Anterior cingulate cortex (tissue), 58 donors: Measurements from ENCODE around the gene CPNE1.

Experiments
- DNase-seq, 58 donors: peaks; one replicate each; lab custom pipeline; 2025; lab: John Stamatoyannopoulos, UW

CPNE1 gene

DNA sequence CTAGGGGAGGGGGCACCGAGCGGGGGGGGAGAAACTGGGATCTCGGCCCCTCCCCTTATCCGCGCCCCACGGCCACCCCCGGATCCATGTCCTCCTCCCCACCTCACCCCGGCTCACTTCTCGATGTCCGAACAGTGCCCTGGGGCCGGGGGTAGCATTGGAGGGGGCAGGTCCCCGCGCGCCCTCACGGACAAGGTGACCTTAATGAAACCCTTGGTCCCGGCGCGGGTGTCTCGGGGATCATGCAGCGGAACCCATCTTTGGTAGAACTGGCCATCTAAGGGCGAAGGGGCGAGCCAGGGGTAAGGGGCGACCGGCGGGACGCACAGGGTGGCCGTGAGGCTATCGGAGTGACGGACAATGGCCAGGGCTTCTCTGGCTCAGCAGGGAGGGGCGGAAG lies 62.7 kb downstream of the CPNE1 start:
- DNase-seq: no peak

DNA sequence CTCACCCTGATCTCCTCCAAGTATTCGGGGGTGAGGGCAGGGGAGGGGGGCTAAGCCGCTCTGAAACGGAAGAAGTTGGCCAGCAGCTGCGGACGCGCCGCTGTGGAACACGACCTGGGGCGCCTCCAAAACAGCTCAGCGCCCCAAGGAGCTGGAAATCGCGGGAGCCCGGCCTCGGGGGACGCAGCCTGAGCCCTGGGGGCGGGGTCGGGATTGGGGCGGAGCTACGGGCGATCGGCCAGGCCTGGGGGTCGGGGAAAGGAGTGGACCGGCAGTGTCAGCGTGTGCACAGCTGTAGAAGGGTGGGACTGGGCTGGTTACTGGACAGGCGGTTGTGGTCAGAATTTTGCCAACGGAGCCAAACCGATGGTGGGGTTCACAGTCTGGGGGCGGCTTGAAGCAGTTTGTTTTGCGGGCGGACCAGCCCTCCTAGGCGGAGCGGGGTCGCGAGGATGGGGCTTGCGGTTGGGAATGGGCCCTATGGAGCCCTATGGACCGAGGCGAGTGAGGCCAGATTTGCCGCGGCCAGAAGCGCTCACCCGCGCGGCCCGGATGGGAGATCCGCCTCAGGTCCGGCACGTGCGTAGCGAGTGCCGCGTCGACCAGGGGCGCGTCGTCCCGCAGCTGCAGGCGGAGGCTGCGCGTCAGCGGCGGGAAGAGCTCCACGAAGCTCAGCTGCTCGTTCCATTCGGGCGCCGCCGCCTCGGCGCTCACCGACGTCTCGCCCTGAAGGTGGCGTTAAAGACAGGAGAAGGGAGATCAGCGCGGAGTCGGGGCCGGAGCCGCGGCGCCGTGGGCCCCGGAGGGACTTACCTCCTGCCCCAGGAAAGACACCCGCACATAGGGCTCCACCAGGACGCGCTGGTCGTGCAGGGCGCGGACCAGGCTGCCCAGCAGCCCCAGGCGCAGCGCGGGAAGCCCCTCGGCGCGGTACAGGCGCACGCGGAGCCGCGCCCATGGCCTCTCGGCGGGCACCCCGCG lies 63.4 kb downstream of the CPNE1 start:
- DNase-seq: peak in 43 of 58 donors; percentile 10 to 69 (median 27)

DNA sequence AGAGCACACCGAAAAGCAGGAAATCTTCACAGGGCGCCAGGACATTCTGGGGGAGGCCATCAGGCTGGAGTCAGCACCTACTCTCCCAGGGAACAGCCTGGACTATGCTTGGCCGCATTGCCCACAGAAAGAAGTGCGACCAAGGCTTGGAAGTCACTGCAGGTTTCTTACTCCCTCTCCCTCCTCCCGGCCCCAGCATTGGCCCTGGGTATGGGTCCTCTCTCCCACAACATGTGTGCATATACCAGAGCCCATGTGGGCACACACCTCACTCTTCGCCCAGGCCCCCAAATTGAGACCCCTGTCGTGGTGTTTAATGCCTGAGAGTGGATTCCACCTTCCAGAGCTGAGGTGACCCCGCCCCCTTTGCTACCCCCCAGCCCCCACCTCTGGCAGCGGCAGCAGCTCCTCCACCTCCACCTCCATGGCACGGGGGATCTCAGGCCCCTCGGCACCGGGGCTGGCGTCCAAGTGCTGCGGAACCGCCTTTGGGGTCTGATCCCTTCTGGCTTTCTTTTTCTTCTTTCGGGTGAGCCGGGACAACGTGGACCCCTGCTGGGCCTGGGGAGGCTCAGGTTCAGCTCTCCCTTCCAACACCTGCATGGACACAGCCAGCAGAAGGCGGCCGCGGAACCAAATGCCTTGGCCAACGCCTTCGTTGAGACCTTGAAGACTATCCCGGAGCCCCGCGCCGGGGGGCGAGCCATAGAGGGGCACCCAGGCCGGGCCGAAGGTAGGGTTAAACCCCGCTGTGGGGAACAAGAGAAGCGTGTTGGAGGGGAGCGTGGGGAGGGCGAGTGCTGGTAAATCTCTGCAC lies 64.3 kb downstream of the CPNE1 start:
- no peak for DNase-seq

DNA sequence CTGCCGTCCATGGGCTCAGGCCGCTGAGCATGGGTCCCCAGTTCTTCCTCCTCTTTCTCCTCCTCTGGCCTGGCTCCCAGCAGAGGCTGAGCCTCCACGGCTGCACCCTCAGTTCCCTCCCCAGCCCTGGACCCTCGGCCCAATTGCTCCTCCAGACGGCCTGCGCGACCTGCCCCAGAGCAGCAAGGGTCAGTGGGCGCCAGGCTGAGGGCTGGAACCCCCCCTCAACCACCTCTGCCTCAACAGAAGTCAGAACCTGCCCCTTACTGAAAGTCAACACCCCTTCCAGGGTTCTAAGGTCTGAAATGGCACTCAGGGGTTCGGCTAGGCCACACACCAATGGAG lies 65.0 kb downstream of the CPNE1 start:
- DNase-seq: no peak

DNA sequence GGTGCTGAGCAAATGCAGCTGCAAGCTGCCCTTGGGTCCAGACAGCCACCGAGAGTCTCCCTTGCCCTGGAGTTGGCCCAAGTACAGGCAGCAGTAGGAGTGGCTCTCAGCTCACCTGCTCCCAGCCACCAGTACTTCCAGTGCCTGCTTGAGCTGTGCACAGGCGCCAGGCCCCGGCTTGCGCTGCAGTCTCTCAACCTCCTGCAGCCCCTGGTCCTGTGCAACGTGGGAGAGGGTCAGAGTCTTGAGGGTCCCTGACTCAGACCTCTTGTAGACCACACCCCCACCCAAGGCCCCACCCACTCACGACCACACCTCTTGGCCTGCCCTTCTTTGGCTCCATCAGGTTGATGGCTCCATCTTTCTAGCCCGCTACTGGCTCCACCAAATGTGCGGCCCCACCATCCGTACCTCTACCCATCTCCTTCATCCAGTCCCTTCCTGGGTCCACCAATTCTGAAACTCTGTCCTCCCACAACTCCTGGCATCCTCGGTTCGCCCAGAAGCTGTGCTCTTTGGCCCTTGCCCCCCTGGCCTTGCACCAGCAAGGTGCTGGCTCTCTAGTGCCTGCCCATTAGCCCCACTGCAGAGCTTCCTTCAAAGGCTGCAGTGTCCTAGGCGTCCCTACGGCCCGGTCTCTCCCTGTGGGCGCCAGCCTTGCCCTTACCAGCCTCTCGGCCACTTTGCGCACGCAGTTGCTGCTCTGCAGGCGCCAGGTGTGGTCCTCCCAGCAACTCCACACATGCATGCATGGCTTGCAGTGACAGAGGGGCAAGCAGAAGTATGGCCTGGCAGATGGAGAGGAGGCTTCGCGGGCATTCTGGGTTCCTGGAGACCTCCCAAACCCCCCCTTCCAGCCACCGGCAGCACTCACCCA lies 65.6 kb downstream of the CPNE1 start:
- no peak for DNase-seq

DNA sequence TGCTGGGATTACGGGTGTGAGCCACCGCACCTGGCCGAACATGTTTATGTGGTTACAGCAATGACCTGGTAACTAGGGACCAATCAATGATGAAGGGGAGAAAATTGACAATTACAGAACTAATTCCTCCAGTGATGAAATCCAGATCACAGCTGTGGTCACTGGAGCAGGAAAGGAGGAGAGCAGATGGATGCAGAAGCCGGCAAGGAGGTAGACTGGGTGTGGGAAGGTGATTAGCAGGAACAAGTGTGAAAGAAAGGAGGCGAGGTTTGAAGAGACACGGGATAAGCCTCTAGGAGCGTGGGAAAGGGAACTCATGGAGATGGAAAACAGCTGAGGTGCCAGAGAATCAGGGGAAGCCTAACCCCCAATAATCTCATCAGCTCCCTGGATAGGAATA lies 66.2 kb downstream of the CPNE1 start:
- peak in 1 of 58 donors; percentile 8 for DNase-seq

DNA sequence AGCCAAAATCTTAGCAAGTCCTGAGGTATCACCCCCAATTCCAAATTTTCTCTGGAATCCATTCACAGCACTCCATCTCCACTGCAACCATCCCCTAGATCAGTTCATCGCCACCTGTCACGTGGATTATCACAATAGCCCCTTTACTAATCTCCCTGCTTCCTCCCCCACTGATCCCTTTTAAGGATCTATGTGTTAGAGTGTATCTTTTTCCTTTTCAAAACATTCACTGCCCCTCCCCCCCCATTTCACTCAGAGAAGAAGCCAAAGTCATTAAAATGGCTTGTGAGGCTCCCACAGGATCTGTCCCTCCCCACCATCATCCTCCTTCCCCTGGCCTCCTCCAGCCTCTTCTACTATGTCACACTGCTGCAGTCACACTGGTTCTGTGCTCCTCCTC lies 67.5 kb downstream of the CPNE1 start:
- DNase-seq: no peak

DNA sequence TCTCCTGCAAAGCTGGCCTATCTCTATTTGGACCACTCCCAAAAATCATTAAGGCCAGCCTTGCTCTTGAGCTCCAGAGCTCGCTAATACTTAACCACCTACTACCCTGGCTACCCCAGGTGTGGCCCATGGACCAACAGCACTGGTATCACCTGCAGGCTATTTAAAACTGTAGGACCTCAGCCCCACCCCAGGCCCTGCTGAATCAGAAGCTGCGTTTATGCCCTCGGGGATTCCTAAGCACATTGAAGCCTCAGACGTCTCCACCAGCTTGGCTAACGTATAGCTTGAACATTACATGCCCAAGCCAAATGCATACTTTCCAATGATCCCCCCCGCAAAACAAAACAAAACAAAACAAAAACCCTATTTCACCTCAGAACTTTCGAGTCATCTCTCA lies 68.8 kb downstream of the CPNE1 start:
- DNase-seq: no peak

DNA sequence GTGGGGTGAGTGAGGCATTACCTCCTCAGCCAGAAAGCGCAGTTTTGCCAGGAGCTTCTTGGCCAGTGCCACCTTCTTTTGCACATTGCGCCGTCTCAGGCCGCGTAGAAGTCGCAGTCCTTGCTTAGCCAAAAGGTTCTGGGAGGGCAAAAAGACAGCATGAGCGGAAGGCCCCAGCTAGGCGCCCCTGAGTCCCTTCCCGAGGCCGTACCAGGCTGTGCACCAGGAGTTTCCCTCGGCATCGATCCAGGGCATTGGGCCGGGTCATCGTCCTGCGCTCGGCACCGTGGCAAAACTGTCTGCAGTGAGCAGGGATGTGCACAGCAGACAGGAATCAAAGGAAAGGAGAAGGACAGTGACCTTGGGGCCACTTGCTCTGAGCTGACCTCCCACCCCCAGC lies 69.2 kb downstream of the CPNE1 start:
- DNase-seq: no peak

DNA sequence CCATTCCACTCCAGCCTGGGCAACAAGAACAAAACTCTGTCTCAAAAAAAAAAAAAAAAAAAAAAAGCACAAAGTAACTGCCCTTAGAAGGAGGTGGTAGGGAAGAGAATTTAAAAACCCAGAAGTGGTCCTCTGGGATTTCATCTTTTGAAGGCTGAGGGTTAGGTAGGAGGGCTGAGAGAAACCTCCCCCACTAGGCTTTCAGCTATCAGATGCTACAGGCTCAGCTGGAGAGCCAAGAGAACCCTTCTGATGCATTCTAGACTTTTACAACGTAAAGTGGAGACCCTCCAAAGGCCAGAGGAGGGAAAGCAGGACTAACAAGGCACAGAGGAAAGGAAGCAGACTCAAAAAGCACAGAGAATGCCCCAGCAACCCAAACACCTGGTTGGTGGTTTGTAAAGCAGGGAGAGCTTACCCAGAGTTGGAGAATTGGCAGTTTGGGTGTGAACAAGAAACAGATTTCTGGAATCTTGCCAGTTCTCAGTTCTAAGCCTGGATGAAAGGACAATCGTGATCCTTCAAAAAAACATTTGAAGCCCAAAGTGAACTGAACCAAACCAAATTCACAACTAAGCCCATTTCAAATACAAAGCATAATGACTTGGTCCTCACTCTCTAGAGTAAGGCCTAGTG lies 72.2 kb downstream of the CPNE1 start:
- DNase-seq: peak in 1 of 58 donors; percentile 9

DNA sequence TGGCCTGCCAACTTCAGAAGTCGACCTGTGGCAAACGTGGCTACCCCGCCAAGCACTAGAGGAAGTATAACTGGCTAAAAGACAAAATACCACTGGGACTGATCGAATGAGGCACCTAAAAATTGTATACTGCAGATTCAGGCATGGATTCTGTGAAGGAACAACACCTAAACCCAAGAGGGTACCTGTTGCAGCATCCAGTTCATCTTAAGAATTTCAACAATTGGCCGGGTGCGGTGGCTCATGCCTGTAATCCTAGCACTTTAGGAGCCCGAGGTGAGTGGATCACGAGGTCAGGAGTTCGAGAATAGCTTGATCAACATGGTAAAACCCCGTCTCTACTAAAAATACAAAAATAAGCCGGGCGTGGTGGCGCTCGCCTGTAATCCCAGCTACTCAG lies 76.3 kb downstream of the CPNE1 start:
- DNase-seq: no peak

DNA sequence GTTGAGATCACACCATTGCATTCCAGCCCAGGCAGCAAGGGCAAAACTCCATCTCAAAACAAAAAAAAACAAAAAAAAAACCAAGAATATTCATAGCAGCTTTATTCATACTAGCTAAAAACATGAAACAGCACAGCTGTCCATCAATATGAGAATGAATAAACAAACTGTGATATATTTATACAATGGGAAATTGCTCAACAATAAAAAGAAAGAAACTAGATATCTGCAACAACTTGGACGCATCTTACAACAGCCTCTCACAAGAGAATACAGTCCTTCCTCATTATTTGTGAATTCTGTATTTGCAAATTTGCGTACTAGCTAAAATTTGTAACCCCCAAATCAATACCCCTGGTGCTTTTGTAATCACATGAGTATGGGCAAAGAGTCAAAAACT lies 77.3 kb downstream of the CPNE1 start:
- DNase-seq: no peak

DNA sequence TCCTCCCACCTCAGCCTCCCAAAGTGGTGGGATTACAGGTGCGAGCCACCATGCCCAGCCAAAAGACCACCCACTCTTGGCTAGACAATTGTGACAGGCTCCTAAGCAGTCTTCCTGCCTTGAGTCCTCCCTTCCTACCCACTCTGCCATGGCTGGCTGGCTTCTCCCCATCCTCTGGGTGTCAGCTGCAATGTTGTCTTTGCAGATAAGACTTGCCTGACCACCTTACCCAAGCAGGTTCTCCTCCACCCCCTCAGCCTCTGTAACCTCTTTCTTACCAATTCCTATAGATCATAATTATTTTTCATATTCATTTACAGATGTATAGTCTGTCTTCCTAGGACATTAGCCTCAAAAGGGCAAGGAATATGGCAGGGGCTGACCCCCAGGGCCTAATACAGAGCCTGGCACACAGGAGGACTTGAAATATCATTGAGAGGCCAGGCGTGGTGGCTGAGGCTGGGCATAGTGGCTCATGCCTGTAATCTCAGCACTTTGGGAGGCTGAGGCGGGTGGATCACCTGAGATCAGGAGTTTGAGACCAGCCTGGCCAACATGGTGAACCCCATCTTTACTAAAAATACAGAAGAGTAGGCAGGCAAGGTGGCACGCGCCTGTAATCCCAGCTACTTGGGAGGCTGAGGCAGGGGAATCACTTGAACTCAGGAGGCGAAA lies 77.8 kb downstream of the CPNE1 start:
- DNase-seq: no peak

DNA sequence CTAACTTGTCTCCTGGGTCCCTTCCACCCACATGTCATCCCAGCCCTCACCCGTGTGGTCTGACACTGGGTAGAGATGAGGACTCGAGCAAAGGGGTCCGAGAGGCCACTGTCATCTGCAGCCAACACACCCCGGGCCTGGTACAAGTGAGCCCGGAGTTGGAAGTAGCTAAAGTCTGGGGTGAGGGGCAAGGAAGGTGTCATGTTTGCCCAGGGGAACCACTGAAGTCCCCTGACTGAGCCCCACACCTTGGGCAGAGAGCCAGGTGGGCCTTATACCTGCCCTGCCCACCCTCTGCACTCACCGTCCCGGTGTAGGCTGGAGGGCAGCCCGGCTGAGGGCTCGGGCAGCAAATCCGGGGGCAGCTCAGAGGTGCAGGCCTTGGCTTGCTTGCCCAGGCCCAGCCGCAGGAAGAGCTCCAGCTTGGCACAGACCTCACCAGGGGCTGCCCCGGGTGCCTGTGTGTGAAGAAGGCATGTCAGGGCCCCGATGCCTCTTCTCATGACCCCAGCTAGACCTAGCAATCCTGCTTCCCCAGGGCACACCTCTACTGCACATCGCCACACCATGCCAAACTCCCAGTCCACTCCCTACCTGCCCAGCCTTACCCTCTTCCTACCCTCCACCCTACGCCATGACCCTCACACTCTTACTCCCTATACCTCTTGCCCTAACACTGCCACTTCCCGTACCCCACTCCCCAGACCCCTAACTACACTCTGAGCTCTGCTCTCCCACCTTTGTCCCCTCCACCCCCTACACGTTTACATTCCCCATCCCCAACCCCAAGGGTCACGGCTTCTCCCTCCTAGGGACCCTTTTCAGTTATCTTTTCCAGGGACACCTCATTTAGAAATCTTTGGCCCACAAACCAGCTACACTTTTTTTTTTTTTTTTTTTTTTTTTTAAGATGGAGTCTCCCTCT lies 80.8 kb downstream of the CPNE1 start:
- no peak for DNase-seq

DNA sequence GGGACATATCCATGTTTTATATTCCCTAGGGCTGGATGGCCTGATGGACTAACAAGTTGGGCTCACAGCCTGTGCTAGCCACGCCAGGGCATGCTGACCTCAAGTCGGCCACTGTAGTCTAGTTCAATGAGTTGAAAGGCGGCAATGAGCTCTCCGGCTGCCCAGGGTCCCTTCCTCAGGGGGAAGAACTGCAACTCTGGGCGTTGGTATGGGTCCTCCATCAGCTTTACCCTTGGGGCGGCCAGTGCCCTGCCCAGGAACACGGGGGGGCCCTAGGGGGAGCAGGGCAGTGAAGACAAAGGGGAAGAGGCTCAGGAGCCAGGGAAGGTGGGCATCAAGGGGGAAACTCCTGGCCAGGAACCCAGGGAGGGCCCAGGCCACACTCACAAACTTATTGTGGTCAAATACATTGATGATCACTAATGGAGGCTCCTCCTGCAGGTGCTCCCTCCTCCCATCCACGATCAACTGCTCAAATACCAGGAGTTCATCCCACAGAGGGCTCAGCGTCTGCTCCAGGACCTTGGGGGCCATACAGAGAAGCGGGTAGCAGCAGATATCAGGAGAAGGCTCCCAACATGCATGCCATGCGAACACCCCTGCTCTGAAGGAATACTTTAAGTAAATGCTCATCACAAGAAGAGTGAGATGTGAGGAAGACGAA lies 81.8 kb downstream of the CPNE1 start:
- DNase-seq: no peak

DNA sequence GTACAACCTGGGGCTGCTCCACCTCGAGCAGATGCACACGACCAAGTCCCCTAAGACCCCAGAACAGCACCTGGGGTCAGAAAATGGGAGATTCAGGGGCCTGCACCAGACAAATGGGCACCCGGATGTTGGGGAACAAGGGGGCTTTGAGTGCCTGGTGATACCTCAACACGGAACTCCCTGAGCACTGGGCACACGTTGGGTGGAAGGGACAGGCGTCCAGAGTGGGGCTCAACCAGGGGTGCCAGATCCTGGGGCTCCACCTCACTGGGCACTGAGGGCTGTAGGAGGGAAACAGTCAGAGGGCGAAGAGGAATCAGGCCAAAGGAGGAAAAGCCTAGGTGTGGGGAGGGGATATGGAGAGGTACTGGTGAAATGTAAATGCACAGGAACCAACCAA lies 82.6 kb downstream of the CPNE1 start:
- DNase-seq: no peak

DNA sequence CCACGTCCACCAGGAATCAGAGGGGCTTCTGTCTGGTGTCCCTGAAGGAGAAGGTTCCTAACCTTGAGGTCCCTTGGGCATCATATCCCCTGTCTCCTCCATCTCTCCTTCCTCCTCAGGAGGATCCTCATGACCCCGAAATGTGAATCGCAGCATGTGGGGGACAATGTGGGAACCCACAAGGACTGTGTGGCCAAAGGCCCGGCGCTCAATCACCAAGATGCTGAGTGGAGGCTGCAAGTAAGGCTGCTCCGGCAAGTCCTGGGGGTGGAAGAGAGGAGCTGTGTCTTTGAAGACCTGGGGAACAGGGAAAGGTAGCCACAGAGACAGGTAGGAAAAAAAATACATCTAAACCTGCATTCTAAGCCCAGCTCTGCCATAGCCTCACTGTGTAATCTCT lies 85.5 kb downstream of the CPNE1 start:
- no peak for DNase-seq

DNA sequence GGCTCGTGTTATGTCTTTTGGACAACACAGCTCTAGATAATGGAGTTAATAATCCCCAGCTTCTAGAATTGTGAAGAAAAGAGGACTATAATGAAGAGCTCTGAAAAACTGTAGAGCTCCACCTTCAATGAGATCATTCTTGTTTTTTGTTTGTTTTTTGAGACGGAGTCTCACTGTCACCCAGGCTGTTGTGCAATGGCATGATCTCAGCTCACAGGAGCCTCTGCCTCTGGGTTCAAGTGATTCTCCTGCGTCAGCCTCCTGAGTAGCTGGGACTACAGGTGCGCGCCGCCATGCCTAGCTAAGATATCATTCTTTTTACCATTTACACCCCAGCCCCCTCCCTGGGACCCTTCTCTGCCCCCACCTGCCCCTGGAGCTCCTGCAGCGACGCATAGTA lies 86.2 kb downstream of the CPNE1 start:
- DNase-seq: no peak
